GM18511 (cell line): ENCODE results near the gene TSPAN5.

Experiments
- ATAC-seq: cut with Tn5 transposase; IDR thresholded peaks from one replicate; pipeline ENCODE4 v1.9.1; 2021; ENCODE audit warnings: mild to moderate bottlenecking, moderate library complexity; ENCODE audit not compliant: unreplicated experiment

TSPAN5 gene

GRCh38 chr4:98646422-98646821, 12.0 kb downstream of the TSPAN5 start:
- ATAC-seq, result no peak

DNA sequence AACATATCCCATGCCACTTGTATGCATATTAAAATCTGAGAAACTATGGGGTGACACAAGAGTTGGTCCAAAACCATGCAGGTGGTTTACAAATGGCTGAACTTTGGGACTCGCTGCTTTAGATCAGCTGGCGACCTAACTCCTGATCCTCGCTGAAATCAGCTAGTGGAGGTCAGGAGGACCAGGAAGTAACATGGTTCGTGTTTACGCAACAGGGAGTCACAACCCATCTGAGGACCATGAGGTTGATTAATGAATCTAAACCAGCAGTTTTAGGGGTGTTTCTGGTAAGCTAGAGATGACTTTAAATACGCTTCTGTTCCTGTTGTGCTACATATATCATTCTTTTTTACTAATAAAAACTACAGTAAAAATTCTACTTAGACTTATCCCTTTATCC, 12.9 kb downstream of the TSPAN5 start:
- no peak for ATAC-seq

GRCh38 chr4:98643755-98644154, 14.7 kb downstream of the TSPAN5 start:
- ATAC-seq, result no peak

DNA sequence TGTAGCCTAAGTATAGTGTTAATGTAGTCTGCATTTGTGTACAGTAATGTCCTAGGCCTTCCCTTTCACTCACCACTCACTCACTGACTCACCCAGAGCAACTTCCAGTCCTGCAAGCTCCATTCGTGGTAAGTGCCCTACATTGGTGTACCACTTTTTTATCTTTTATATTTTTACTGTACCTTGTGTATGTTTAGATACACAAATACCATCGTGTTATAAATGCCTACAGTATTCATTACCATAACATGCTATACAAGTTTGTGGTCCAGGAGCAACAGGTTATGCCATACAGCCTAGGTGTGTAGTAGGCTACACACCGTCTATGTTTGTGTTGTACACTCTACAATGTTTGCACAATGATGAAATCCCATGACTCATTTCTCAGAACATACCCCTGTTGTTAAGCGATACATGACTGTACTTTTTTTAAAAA, 15.4 kb downstream of the TSPAN5 start:
- no peak for ATAC-seq

DNA sequence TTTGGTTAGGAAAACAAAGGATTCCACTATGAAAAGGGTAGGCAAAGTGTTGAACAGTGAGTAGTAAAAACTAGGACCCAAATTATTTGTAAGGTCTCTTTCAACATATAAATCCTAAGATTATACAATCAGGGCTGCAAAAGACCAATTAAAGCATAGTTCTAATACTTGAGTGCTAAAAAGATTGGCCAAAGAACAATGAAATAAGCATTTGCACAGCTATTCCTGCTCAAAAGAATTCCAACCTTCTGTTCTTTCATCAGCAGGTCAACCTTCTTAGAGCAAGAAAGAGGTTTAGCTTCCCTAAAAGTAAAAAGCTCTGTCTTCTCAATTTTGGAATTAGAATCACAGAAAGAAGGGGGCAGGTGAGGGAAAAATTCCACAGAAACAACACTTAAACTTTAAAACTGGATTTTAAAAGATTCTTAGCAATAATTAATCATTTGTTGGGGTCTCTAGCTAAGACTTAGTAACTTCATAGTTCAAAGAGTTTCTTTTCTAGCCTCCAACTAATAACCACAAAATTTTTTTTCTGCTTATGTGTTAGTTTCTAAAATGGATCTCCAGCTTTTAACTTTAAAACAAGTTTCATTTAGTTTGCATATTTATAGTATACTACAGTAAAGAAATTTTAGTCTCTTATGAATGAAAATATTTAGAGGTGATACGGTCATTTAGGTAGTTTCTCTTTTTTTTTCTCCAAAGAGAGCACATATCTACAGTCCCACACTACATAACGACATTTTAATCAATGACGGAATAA, 16.3 kb downstream of the TSPAN5 start:
- ATAC-seq, result peak; percentile 29

DNA sequence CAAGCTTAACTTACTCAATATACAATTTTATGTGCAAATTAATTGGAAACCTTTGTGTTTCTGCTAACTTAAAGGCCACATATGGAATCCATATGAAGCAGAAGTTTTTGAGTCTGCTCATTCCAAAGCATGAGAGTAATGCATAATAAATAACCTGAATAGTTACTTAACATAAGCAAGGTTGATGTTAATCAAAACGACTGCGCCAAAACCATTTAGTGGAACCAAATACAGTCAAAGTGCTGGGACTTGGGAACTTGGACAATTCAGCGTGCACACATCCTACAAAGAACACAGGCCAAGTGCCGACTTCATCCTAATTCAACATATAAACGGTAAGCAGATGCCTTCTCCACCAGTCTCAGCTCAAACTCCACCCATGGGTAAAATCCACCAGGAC, 17.0 kb downstream of the TSPAN5 start:
- ATAC-seq, result no peak

DNA sequence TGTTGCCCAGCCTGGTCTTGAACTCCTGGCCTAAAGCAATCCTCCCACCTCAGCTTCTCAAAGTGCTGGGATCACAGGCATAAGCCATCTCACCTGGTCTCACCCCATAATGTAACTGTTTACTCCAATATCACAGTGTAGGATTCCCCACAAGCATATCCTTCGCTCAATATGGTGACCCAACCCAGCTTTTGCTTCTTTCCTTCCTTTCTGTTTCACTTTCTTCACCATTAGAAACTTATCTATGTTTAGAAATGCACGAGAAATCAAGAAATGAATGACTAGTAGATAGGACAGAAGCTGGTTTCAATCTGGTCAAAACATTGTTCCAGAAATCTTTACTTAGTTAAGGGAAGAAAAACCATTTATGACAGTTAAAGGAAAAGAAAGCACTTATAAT, 18.9 kb downstream of the TSPAN5 start:
- peak; percentile 84 for ATAC-seq

DNA sequence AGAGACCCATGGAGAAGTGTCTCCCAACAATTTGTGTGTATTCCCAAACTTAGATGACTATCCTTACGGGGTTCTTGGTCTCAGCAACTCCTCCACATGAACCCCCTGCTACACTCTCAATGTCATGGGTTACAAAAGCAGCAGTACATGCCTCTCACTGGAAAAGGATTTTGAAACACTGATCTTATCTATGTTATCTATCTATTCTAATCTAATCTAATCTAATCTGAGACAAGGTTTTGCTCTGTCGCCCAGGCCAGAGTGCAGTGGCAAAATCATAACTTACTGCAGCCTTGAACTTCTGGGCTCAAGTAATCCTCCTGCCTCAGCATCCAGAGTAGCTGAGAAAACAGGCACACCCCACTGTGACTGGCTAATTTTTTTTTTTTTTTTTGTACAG, 19.3 kb downstream of the TSPAN5 start:
- peak; percentile 6 for ATAC-seq

DNA sequence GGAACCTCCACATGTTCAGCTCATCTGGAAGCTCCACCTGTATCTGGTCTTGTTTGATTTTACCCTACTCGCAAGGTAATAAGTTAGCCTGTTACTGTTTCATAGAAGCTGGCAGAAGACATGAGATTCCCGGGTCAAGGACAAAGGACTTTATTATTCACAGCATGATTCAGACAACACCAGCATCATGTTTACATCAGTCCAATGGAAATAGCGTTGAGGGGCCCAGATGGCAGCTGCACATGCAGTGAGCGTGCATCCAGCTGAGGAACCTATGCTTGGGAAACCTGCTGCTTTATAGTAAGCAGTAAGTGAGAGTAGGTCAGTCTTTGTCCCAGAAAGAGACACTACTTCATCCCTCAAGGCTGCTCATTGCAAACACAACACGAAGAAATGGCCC, 19.8 kb downstream of the TSPAN5 start:
- no peak for ATAC-seq

GRCh38 chr4:98634061-98634460, 24.4 kb downstream of the TSPAN5 start:
- no peak for ATAC-seq

DNA sequence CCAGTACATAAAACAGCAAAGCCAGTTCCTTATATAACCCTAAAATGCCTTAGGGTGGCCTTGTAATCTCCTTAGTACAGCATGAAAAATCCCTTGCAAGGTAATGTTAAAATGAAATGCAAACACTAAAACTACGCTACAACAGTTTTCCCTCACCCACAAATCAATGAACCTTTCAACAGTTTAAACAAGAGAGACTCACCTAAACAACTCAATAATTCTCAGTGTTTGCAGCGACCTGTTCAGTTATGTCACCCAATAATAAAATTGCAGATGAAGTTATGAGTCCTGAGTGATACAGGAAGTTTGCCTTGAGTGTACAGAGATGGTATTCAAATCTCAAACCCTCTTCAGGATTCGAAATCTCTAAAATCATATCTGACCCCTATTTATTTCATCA, 25.3 kb downstream of the TSPAN5 start:
- ATAC-seq, result no peak

DNA sequence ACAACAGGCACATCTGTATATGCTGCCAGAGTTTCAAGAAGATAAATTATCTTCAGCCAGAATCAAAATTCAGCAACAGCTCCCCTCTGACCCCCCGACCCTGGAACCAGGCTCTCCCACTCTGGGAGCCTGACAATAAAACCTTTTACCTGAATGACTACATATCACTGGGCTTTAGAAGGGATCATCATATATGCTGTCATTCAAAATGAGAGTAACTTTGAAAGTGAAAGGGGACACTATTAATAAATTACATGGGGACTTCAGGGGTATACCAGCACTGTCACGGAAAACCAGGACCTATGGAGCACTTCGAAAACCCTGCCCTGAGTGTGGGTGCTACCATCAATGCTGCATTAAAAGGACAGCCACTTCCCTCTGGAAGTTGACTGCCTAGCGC, 26.2 kb downstream of the TSPAN5 start:
- no peak for ATAC-seq

- no peak for ATAC-seq
These were observed 26.9 kb downstream of the TSPAN5 start for GRCh38 chr4:98631506-98631905.

DNA sequence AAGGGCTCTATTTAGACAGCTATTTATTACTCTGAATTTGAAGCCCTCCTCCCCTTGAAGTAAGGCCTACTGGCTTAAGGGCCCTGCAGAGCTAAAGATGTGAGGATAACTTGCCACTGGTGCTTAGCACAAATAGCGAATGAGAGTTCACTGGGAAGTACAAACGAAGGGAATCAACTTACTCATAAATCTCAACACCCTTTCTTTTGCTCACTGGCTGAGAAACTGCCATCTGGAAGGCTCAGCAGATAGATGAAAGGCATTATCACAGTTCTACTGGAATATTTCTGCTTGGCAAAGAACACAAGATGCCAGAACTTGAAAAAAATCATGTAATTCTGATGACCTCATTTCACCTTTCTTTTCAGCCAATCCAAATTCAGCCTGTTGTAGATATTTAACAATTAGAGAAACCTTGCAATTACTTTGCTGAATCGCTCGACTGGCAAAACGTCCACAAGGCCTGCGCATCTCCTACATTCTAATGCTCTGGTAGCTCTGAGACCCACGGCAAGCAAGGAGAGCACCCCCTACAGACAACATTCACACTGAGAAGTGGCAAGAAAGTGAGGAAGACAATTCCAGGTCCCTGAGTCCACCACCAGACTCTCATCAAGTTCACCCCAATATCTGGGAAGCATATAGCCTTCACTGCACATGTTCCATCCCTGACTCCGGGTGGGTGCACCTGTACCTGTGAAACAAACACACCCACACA, 27.5 kb downstream of the TSPAN5 start:
- no peak for ATAC-seq

DNA sequence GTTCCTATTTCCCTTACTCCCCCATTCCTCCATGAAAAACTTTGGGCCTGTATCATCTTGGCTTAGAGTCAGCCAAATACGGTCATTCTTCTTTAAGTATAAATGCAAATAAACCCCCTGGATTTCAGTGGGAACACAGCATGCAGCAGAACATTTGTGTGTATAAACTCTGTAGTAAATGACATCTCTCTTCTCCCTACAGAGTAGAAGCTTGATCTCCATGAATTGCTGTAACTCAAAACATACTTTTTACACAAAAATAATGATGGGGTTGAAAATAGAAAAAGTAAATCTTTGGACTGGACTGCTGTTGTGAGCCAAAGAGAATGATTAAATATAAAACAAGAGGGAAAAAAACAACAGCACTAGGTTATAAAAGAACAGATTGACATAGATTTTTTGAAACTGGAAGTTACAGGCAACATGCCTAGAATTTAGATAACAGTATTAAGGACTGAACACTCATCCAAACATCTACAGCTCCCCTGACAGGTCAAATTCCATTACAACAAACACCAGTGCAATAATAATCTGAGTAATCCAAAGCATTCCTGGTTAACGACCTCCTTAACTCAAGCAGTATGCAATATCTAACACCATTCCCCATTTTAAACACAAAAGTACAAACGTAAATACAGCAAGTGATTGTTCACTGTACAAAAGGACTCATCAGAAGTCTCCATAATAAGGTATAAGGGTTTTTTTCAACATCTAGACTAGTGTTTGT, 30.7 kb downstream of the TSPAN5 start:
- no peak for ATAC-seq

DNA sequence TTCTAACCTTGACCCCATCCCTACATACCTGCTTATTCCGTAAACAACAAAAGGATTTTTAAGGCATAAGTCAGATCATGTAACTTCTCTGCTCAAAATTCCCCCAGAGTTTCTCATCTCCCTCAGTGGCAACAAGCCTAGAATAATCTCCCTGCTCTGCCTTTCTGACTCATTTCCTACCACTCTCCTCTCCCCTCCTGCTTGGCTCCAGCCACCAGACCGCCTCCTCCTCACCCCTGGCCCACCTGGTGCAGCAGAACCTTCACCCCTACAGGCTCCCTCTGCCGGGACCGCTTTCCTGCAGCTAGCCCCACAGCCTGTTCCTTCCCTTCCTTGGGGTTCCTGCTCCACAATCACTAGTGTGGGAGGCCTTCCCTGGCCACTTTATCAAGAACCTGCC, 32.1 kb downstream of the TSPAN5 start:
- no peak for ATAC-seq

- no peak for ATAC-seq
These were observed 32.5 kb downstream of the TSPAN5 start for GRCh38 chr4:98625920-98626319.

DNA sequence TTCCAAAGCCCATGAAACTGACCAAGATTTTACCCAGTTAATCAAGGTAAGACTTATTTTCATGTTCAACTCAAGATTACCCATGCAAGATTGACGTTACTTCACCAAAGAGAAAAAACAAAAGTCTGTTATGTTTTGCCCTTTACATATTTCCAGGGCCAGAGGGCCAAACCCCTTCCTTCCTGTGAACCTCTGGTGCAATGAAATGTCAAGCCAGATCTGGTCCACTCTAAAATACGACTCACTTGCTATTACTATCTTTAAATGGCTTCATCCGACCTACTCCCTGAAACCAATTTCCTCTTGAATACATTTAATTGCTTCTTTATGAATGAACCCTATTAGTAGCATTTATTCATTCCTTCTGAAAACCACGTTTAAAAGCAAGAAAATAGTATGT, 33.0 kb downstream of the TSPAN5 start:
- ATAC-seq, result no peak

- no peak for ATAC-seq
These were observed 33.8 kb downstream of the TSPAN5 start for GRCh38 chr4:98624642-98625041.

DNA sequence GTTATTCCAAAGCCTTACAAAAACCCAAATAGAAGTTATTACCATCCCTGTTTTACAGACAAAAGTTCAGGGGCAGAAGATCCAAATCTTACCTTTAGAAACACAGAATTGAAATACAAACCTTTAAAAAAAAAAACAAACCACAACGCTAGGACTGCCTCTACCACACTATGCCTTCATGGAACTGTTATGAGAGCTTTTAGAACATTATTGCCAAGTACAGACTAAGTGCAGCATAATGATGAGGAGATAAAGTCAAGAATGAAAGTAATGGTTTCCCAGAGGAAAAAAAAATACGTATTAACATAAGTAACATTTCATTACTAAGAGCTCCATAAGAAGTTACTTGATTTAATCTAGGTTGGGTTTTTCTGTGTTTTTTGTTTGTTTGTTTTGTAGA, 34.3 kb downstream of the TSPAN5 start:
- no peak for ATAC-seq

- ATAC-seq, result no peak
These were observed 35.1 kb downstream of the TSPAN5 start for GRCh38 chr4:98623126-98623802.
